DMS153 treated with DMSO at 0.1 percent for 48 hours (cell line): ENCODE results near the gene GALNT12.

Experiments used
- DNase-seq: peaks from one replicate; lab custom pipeline; 2025; ENCODE audit not compliant: unreplicated experiment; lab: John Stamatoyannopoulos, UW

GALNT12 gene

GRCh38 chr9:98830554-98830953, 23.1 kb downstream of the GALNT12 start:
- DNase-seq: no peak

GRCh38 chr9:98831696-98832095, 24.2 kb downstream of the GALNT12 start:
- no peak for DNase-seq

DNA sequence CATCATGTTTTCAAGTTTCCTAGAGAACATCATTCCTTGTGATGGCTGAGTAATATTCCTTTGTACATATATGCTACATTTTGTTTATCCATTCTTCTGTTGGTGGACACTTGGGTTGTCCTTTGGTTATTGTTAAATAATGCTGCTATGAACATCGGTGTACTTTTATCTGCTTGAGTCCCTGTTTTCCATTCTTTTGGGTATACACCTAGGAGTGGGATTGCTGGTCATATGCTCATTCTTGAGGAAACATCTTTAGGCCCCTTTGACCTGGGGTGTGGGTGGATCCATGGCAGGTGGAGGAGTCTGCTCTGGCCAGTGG, 25.3 kb downstream of the GALNT12 start:
- DNase-seq: no peak

DNA sequence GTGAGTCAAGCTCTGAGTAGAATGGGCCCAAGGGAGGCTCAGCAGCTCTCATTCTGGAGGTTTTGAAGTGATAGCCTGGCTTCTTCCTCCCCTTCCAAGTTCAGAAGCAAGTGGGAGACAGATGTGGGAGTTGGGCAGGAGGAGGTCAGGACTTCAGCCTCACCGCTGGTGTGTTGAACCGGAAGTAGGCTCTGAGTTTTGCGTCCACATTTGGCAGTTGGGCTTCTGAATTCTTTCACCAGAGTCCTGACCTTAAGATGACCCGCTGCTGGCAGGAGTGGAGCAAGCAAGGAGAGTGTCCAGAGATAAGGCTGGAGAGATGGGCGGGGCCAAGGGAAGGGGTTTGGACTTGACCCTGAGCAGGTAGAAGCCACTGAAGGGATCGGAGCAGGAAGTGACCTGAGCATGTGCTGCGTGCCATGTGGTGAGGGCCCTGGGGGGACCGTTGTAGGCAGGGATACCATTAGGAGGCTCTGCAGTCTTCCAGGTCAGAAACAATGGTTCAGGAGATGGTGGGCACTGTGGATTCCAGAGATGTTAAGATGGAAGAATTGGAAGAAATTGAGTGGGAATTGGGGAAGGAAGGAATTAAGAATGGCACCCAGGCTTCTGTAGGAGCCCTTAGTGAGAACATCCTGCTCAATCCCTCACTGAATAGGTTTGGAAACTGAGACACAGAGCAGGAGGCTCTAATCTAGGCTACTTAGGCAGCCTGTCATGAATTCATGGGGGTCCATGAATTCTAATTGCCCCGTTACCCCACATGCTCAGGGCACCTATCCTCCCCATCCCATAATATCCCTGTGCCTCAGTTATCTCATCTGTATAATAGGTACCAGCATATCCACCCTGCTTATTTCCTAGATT, 25.9 kb downstream of the GALNT12 start:
- DNase-seq: no peak

GRCh38 chr9:98834386-98834785, 26.9 kb downstream of the GALNT12 start:
- DNase-seq: no peak

DNA sequence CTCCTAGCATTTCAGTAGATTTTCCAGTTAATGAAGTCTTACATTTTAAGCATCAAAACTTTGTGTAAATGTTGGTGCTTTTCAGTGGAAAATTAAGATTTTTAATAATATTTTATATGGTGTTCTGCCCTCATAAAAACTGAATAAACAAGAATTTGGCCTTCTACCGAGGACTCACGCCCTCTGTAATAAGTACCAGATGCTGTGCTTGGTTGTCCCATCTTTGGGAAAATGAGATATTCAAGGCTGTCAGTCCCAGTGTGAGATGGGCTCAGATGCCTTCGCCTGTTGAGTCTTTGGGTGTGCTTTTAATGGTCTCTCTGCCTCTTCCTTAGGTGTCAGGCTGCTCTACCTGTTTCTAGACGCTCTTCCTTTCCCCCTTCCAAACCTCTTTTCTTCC, 28.7 kb downstream of the GALNT12 start:
- DNase-seq: no peak

GRCh38 chr9:98837516-98837915, 30.0 kb downstream of the GALNT12 start:
- no peak for DNase-seq

DNA sequence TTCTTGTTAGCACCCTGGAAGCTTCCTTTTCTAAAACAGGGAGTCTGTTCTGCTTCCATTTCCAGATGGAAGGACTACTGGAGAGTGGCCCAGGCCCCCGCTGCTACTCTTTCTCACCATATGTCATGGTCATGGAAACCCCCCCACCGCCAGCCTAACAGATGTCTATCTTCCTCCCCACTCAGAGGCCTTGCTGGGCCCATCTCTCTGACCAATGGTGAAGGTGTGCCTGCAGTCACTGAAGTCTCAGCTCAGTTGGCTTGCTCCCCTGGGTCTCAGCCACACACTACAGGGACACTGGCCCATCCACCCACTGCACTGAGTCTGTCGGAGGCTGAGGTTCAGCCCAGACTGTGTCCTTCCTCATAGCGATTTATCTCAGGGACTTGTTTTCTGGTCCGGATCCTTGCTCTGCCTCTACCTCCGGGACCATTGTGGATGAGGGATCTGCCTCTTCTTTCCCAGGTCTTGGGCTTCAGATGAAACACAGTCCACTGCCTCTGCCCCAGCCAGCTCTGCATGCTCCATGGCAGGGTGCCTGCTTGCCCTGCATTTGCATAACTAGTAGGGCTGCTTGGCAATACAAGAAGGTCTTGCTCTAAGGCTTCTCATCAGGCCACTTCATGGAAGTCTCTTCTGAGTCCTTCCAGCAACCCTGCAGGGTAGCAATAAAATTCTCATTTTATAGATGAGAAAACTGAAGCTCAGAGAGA, 30.8 kb downstream of the GALNT12 start:
- DNase-seq: no peak

GRCh38 chr9:98838868-98839565, 31.5 kb downstream of the GALNT12 start:
- DNase-seq: no peak

- DNase-seq: no peak
These were observed 32.3 kb downstream of the GALNT12 start for GRCh38 chr9:98839724-98840123.

DNA sequence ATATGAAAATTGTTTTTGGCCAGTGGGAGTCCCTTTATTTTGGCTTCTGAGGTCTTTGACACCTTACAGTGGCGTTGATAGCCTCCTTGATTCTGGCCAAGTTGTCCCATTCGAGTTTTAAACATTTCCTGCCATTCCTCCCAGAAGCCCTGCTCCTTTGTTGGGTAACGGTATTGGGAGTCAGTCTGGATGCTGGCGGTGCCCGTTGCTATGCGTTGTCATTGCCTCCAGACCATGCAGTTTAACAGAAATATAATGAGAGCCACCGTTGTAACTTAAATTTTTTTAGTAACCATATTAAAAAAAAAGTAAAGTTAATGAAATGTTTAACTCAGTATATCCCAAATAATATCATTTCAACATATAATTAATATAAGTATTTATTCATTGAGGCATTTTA, 35.0 kb downstream of the GALNT12 start:
- DNase-seq: no peak

GRCh38 chr9:98846081-98846480, 38.6 kb downstream of the GALNT12 start:
- no peak for DNase-seq

- DNase-seq: no peak
These were observed 39.4 kb downstream of the GALNT12 start for GRCh38 chr9:98846879-98847278.

DNA sequence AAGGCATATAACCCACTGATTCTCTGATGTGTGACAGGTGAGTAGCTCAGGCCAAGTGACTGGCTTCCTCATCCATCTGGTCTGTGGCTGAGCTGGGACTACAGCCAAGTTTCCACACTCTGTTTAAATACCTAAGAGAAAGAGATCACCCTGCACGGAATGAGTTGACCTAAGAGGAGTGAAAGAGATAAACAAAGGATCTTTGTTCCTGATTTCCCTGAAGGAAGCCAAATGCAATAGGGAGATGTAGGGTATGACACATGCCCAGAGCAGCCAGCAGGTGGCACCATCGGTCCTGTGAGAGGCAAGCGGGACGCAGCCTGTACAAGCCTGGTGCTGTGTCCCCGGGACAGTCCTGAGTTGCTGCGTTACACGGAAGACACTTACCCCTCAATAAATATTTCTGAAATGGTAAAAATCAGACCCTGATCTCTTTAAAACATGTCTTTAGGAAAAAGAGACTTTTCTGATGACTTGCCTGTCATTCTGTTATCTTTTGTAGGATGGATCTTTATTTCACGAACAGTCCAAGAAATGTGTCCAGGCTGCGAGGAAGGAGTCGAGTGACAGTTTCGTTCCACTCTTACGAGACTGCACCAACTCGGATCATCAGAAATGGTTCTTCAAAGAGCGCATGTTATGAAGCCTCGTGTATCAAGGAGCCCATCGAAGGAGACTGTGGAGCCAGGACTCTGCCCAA, 41.1 kb downstream of the GALNT12 start:
- DNase-seq: peak; percentile 80

GRCh38 chr9:98849563-98849962, 42.1 kb downstream of the GALNT12 start:
- no peak for DNase-seq

DNA sequence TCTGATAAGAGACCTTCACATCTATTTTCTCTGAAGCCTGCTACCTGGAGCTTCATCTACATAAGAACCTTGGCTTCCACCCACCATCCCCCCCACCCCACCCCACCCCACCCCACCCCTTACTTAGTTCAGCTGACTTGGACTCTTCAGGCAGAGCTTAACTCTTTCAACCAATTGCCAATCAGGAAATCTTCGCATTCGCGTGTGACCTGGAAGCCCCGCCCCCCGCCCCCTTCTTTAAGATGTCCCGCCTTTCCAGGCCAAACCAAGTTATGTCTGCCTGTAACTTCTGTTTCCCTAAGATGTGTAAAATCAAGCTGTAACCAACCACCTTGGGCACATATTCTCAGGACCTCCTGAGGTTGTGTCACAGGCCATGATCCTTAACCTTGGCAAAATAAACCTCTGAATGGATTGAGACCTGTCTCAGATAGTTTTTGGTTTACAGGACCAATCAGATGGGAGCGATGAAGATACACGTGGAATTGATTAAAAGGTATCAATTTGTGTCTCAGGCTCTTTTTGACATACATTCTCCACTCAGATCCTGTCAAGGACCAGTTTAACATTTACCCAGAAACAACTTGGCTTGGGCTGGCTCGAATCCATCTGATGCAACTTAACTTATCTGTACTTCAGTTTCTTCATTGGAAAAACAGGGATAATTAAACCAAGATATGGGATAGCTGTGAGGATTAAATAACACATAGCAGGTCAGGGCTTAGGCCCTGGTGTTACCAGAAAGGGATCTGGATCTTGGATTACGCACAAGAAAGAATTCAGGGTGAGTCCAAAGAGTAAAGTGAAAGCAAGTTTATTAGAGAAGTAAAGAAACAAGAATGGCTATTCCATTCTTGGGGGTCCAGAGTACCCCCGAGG, 43.6 kb downstream of the GALNT12 start:
- no peak for DNase-seq

- no peak for DNase-seq
These were observed 44.4 kb downstream of the GALNT12 start for GRCh38 chr9:98851730-98852459.

DNA sequence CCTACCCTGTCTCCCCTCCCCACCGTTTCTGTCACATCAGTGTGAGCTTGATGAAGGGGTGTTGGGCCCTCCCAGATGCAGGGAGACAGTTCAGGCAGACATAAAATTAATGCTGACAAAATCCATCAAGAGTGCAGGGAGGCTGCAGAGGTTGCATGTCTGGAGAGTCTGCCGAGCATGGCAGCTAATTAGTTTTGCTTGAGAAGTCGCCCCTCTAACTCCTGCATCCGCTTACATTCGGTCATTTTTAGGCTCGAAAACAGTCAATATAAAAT, 44.9 kb downstream of the GALNT12 start:
- no peak for DNase-seq

- no peak for DNase-seq
These were observed 45.5 kb downstream of the GALNT12 start for GRCh38 chr9:98852961-98853360.

GRCh38 chr9:98854266-98854665, 46.8 kb downstream of the GALNT12 start:
- DNase-seq: no peak
